KMS-11 (cell line): Measurements from ENCODE around the gene ATP10B.

Experiments
- H2AFZ ChIP-seq: fragments of 200-600 bp; sonication (generic); 2 replicates; pipeline ENCODE4 v1.6.1; 2016; ENCODE audit warnings: antibody characterized with exemption, mixed run types, low read depth
- H3K27ac ChIP-seq: fragments of 200-600 bp; sonication (generic); 2 replicates; pipeline ENCODE4 v1.6.1; 2016; ENCODE audit warnings: mild to moderate bottlenecking, mixed run types
- H3K27me3 ChIP-seq: fragments of 200-600 bp; sonication (generic); 2 replicates; pipeline ENCODE4 v1.6.1; 2017; ENCODE audit warnings: mild to moderate bottlenecking, low read depth, mixed run types, moderate library complexity; ENCODE audit not compliant: insufficient read depth
- H3K36me3 ChIP-seq: fragments of 200-600 bp; sonication (generic); 2 replicates; pipeline ENCODE4 v1.6.1; 2017; ENCODE audit warnings: mild to moderate bottlenecking, mixed run types; ENCODE audit not compliant: insufficient read depth
- H3K4me1 ChIP-seq: fragments of 200-600 bp; sonication (generic); 2 replicates; pipeline ENCODE4 v1.6.1; 2016; ENCODE audit warnings: mild to moderate bottlenecking, low read depth, mixed run types; ENCODE audit not compliant: poor library complexity, severe bottlenecking
- H3K4me2 ChIP-seq: fragments of 200-600 bp; sonication (generic); 2 replicates; pipeline ENCODE4 v1.7.0; 2016; ENCODE audit warnings: mild to moderate bottlenecking, mixed run types
- H3K4me3 ChIP-seq: fragments of 200-600 bp; sonication (generic); IDR thresholded peaks from 2 replicates; pipeline ENCODE4 v1.6.1; 2017; ENCODE audit warnings: low read depth, low read length, mixed read lengths; ENCODE audit not compliant: insufficient read depth
- H3K79me2 ChIP-seq: fragments of 200-600 bp; sonication (generic); 2 replicates; pipeline ENCODE4 v1.6.1; 2016; ENCODE audit warnings: low read depth, mixed run types; ENCODE audit not compliant: insufficient read depth
- H3K9ac ChIP-seq: fragments of 200-600 bp; sonication (generic); 2 replicates; pipeline ENCODE4 v1.6.1; 2016; ENCODE audit warnings: mild to moderate bottlenecking, mixed run types
- H4K20me1 ChIP-seq: fragments of 200-600 bp; sonication (generic); 2 replicates; pipeline ENCODE4 v1.6.1; 2016; ENCODE audit warnings: mild to moderate bottlenecking, mixed run types; ENCODE audit not compliant: insufficient read depth
- TF ChIP-seq, protein P1 (sequence below): fragments of 200-600 bp; sonication (generic); conservative IDR thresholded peaks from 2 replicates; pipeline ENCODE4 v1.6.1; 2017; ENCODE audit warnings: low read depth, mild to moderate bottlenecking, antibody characterized with exemption, low read length, moderate library complexity, mixed read lengths

The ATP10B gene

DNA sequence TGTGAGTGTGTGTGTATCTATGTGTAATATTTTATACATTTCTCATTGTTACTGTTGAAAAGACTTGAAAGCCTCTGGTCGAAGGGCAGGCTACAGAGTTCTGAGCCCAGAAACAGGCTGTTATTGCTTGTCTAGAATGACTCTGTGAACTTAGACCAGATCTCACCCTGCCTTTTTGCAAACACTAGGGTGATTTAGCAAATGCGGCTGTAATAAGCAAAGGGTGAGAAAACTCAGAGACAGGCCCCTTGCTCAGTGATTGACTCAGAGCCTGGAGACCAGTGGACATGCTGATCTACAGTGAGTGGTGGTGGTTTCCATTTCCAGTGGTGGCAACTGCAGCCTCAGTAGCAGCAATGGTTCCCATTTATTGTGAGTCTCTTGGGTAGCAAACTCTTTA is 183.7 kb downstream of the ATP10B start:
- no peaks in the 10 kb centered on the region for H4K20me1 ChIP-seq
- TF ChIP-seq, protein P1, sequence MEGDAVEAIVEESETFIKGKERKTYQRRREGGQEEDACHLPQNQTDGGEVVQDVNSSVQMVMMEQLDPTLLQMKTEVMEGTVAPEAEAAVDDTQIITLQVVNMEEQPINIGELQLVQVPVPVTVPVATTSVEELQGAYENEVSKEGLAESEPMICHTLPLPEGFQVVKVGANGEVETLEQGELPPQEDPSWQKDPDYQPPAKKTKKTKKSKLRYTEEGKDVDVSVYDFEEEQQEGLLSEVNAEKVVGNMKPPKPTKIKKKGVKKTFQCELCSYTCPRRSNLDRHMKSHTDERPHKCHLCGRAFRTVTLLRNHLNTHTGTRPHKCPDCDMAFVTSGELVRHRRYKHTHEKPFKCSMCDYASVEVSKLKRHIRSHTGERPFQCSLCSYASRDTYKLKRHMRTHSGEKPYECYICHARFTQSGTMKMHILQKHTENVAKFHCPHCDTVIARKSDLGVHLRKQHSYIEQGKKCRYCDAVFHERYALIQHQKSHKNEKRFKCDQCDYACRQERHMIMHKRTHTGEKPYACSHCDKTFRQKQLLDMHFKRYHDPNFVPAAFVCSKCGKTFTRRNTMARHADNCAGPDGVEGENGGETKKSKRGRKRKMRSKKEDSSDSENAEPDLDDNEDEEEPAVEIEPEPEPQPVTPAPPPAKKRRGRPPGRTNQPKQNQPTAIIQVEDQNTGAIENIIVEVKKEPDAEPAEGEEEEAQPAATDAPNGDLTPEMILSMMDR = no peak
- H3K27ac ChIP-seq = no peak overlapping the region
- H3K4me2 ChIP-seq = no peak overlapping the region
- H3K4me3 ChIP-seq = no peak overlapping the region
- no peaks in the 10 kb centered on the region for H3K4me1 ChIP-seq
- no peaks in the 10 kb centered on the region for H3K36me3 ChIP-seq
- H2AFZ ChIP-seq = no peak overlapping the region
- no peak overlapping the region for H3K9ac ChIP-seq
- H3K79me2 ChIP-seq = no peaks in the 10 kb centered on the region
- H3K27me3 ChIP-seq = no peaks in the 10 kb centered on the region

DNA sequence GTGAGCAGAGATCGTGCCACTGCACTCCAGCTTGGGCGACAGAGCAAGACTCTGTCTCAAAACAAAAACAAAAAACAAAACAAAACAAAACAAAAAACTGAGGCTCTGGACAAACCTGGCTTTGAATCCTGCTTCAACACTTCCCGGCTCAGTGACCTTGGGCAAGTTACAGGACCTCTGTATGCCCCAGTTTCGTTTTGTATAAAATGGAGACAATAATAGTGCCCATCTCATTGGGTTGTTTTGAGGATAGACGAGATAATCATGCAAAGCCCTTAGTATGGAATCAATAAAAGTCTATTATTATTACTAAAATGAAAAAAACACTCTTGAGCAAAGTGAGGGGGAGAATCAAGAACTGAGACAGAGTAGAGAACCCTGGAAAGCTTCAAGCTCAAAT is 184.9 kb downstream of the ATP10B start:
- H3K27ac ChIP-seq = no peak overlapping the region
- H3K4me2 ChIP-seq = no peak overlapping the region
- H3K36me3 ChIP-seq = no peaks in the 10 kb centered on the region
- H3K9ac ChIP-seq = no peak overlapping the region
- H2AFZ ChIP-seq = no peak overlapping the region
- no peaks in the 10 kb centered on the region for H3K27me3 ChIP-seq
- TF ChIP-seq, protein P1 = no peak
- no peaks in the 10 kb centered on the region for H3K4me1 ChIP-seq
- H3K79me2 ChIP-seq = no peaks in the 10 kb centered on the region
- H4K20me1 ChIP-seq = no peaks in the 10 kb centered on the region
- H3K4me3 ChIP-seq = no peak overlapping the region

DNA sequence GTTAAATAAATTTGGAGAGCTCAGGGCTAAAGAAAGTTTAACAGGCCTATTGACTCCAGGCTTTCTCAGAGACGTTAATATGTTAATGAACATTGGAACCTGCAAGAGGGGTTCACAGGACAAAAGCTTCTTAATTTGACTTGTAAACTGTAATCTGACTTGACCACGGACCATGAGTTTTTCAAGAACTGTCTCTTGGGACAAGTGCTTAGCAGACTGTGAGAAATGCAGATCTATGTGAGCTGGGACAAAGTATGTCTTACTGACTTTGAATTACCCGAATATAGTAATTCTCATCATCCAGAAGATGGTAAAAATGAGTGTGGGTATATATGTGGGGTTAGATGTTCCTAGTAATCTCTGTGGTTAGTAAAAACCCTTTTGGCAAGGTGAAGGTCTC is 186.6 kb downstream of the ATP10B start:
- no peaks in the 10 kb centered on the region for H3K27me3 ChIP-seq
- H4K20me1 ChIP-seq = no peaks in the 10 kb centered on the region
- TF ChIP-seq, protein P1 = no peak
- H3K9ac ChIP-seq = no peak overlapping the region
- no peaks in the 10 kb centered on the region for H3K79me2 ChIP-seq
- H3K4me2 ChIP-seq = no peak overlapping the region
- H2AFZ ChIP-seq = no peak overlapping the region
- no peak overlapping the region for H3K4me3 ChIP-seq
- H3K36me3 ChIP-seq = no peaks in the 10 kb centered on the region
- H3K27ac ChIP-seq = no peak overlapping the region
- no peaks in the 10 kb centered on the region for H3K4me1 ChIP-seq

DNA sequence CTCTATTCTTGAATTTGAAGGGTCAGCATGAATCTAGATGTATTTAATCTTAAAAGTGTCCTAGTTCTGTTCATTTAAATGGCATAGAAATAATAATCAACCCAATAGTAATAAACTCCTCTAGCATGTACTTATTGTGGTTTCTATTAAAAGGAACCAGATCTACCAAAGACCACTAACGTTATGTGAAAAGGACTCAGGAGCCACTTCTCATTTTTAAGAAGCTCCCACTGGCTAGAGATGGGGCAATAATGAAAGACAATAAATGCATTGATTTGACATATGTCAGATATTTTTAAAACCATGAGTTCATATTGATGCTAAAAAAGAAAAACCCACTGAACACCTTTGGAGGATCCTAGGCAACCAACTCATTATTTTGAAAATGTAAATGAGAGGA is 191.9 kb downstream of the ATP10B start:
- Histone ChIP-seq H3K27ac (no peak overlapping the region), H3K4me1 (no peaks in the 10 kb centered on the region), H3K4me3 (no peak overlapping the region), H3K27me3 (no peaks in the 10 kb centered on the region), H3K36me3 (no peaks in the 10 kb centered on the region), H3K79me2 (no peaks in the 10 kb centered on the region), H2AFZ (no peak overlapping the region), H3K4me2 (no peak overlapping the region), H3K9ac (no peak overlapping the region), H4K20me1 (no peaks in the 10 kb centered on the region)
- TF ChIP-seq, protein P1 = no peak
